H9 (cell line): ENCODE measurements around the gene ATP5MC2. TPM values are rescaled to one million over a fixed set of nuclear protein-coding genes. Genes with fewer than 3 reads are reported as not detected.

Experiments used
- DNase-seq: peaks from one replicate; pipeline ENCODE4 v3.0.0-alpha.2; 2017
- H2AFZ ChIP-seq: one replicate; pipeline ENCODE4 v1.6.1; 2013; ENCODE audit warnings: mild to moderate bottlenecking, low read length, control low read depth, moderate library complexity
- H2AK5ac ChIP-seq: 2 replicates; pipeline ENCODE4 v1.6.1; 2013; ENCODE audit warnings: low read length, control low read depth, mixed read lengths; ENCODE audit not compliant: insufficient read length
- H2BK120ac ChIP-seq: one replicate; pipeline ENCODE4 v1.6.1; 2013; ENCODE audit warnings: low read depth, mild to moderate bottlenecking, low read length, control low read depth, inconsistent platforms; ENCODE audit not compliant: poor library complexity, severe bottlenecking
- H2BK12ac ChIP-seq: 2 replicates; pipeline ENCODE4 v1.6.1; 2013; ENCODE audit warnings: low read length, control low read depth, mixed read lengths, low read depth; ENCODE audit not compliant: insufficient read length
- H2BK15ac ChIP-seq: 2 replicates; pipeline ENCODE4 v1.6.1; 2013; ENCODE audit warnings: low read depth, low read length, control low read depth
- H2BK20ac ChIP-seq: one replicate; pipeline ENCODE4 v1.6.1; 2013; ENCODE audit warnings: low read depth, mild to moderate bottlenecking, low read length, control low read depth, inconsistent platforms; ENCODE audit not compliant: poor library complexity, severe bottlenecking
- H2BK5ac ChIP-seq: 2 replicates; pipeline ENCODE4 v1.6.1; 2013; ENCODE audit warnings: low read length, control low read depth, mixed read lengths; ENCODE audit not compliant: insufficient read length
- H3K14ac ChIP-seq: 2 replicates; pipeline ENCODE4 v1.6.1; 2013; ENCODE audit warnings: low read length, control low read depth; ENCODE audit not compliant: insufficient read depth
- H3K18ac ChIP-seq: 2 replicates; pipeline ENCODE4 v1.6.1; 2013; ENCODE audit warnings: low read depth, mild to moderate bottlenecking, mixed read lengths, low read length, control low read depth; ENCODE audit not compliant: insufficient read length
- H3K23ac ChIP-seq: 2 replicates; pipeline ENCODE4 v1.6.1; 2013; ENCODE audit warnings: low read length, control low read depth, mixed read lengths, low read depth; ENCODE audit not compliant: insufficient read length
- H3K23me2 ChIP-seq: 2 replicates; pipeline ENCODE4 v1.6.1; 2013; ENCODE audit warnings: low read depth, mild to moderate bottlenecking, mixed read lengths, low read length, control low read depth; ENCODE audit not compliant: insufficient read length, poor library complexity, severe bottlenecking
- H3K27ac ChIP-seq: 2 replicates; pipeline ENCODE4 v1.5.1; 2013; ENCODE audit warnings: low read length, control low read depth, mixed read lengths, low read depth; ENCODE audit not compliant: insufficient read length
- H3K27me3 ChIP-seq: 2 replicates; pipeline ENCODE4 v1.6.1; 2013; ENCODE audit warnings: low read length, control low read depth, inconsistent platforms; ENCODE audit not compliant: insufficient read depth
- H3K4ac ChIP-seq: 2 replicates; pipeline ENCODE4 v1.6.1; 2013; ENCODE audit warnings: low read depth, mild to moderate bottlenecking, control low read depth, inconsistent platforms, low read length, moderate library complexity
- H3K4me1 ChIP-seq: 2 replicates; pipeline ENCODE4 v1.6.1; 2013; ENCODE audit warnings: low read length, control low read depth, inconsistent platforms; ENCODE audit not compliant: insufficient read depth
- H3K4me2 ChIP-seq: 2 replicates; pipeline ENCODE4 v1.6.1; 2013; ENCODE audit warnings: low read length, control low read depth, mixed read lengths; ENCODE audit not compliant: insufficient read length, insufficient read depth
- H3K56ac ChIP-seq: 2 replicates; pipeline ENCODE4 v1.6.1; 2013; ENCODE audit warnings: low read depth, mild to moderate bottlenecking, mixed read lengths, low read length, control low read depth; ENCODE audit not compliant: insufficient read length
- H3K79me1 ChIP-seq: 2 replicates; pipeline ENCODE4 v1.6.1; 2013; ENCODE audit warnings: low read depth, mild to moderate bottlenecking, moderate library complexity, low read length, control low read depth, inconsistent platforms; ENCODE audit not compliant: insufficient read depth, poor library complexity, severe bottlenecking
- H3K79me2 ChIP-seq: 2 replicates; pipeline ENCODE4 v1.6.1; 2013; ENCODE audit warnings: low read length, control low read depth, inconsistent platforms; ENCODE audit not compliant: insufficient read depth
- H3K9ac ChIP-seq: 2 replicates; pipeline ENCODE4 v1.6.1; 2013; ENCODE audit warnings: low read length, control low read depth, mixed read lengths; ENCODE audit not compliant: insufficient read length; ENCODE audit errors: extremely low read depth
- H3K9me3 ChIP-seq: one replicate; pipeline ENCODE4 v1.6.1; 2013; ENCODE audit warnings: low read depth, low read length, inconsistent platforms; ENCODE audit not compliant: control insufficient read depth
- H3T11ph ChIP-seq: one replicate; pipeline ENCODE4 v1.6.1; 2013; ENCODE audit warnings: mild to moderate bottlenecking, low read length, control low read depth, inconsistent platforms
- H4K20me1 ChIP-seq: one replicate; pipeline ENCODE4 v1.6.1; 2013; ENCODE audit not compliant: control insufficient read depth, insufficient read length, insufficient read depth
- H4K5ac ChIP-seq: 2 replicates; pipeline ENCODE4 v1.6.1; 2013; ENCODE audit warnings: low read depth, mild to moderate bottlenecking, mixed read lengths, low read length, control low read depth; ENCODE audit not compliant: insufficient read length
- H4K8ac ChIP-seq: replicated peaks from 2 replicates; pipeline ENCODE4 v1.6.1; 2013; ENCODE audit warnings: low read length, control low read depth, mixed read lengths, low read depth; ENCODE audit not compliant: insufficient read length
- H4K91ac ChIP-seq: 2 replicates; pipeline ENCODE4 v1.6.1; 2013; ENCODE audit warnings: low read depth, mild to moderate bottlenecking, moderate library complexity, mixed read lengths, low read length, control low read depth; ENCODE audit not compliant: insufficient read length
- H3K27ac Mint-ChIP-seq, 3 experiments: 2 replicates in 2 of 3; 3 replicates in 1 of 3; pipeline ENCODE4 v1.8.0; 2020 to 2021; ENCODE audit warnings: mixed read lengths in 3 of 3, mild to moderate bottlenecking in 1 of 3, moderate library complexity in 1 of 3
- H3K27me3 Mint-ChIP-seq: 2 replicates; pipeline ENCODE4 v1.8.0; 2021; ENCODE audit warnings: low read depth, mild to moderate bottlenecking, moderate library complexity, mixed read lengths
- H3K36me3 Mint-ChIP-seq, 3 experiments: 2 replicates in 2 of 3; 3 replicates in 1 of 3; pipeline ENCODE4 v1.8.0; 2020 to 2021; ENCODE audit warnings: low read depth in 3 of 3, mixed read lengths in 3 of 3; ENCODE audit not compliant: insufficient read depth in 1 of 3
- H3K4me1 Mint-ChIP-seq, 2 experiments: 2 replicates each; pipeline ENCODE4 v1.8.0; 2020; ENCODE audit warnings: mixed read lengths in 2 of 2
- H3K4me3 Mint-ChIP-seq, 2 experiments: 2 replicates in 1 of 2; 3 replicates in 1 of 2; pipeline ENCODE4 v1.8.0; 2020 to 2021; ENCODE audit warnings: mild to moderate bottlenecking in 2 of 2, mixed read lengths in 2 of 2, moderate library complexity in 1 of 2
- H3K9me3 Mint-ChIP-seq, 2 experiments: 2 replicates in 1 of 2; 3 replicates in 1 of 2; pipeline ENCODE4 v1.8.0; 2020; ENCODE audit warnings: mild to moderate bottlenecking in 2 of 2, mixed read lengths in 2 of 2, moderate library complexity in 1 of 2
- CTCF ChIP-seq: fragments of 200-600 bp; sonication (generic); conservative IDR thresholded peaks from 3 replicates; pipeline ENCODE4 v1.8.0; 2021; ENCODE audit warnings: antibody characterized with exemption, mild to moderate bottlenecking
- WGBS: extraction: QIAGEN DNeasy Blood & Tissue Kit; methylation state at CpG from one replicate; pipeline ENCODE4 v1.1.7; 2013; ENCODE audit warnings: missing lambda C conversion rate, low lambda C conversion rate, mixed read lengths; ENCODE audit not compliant: insufficient read length; ENCODE audit errors: extremely low coverage; 5-methylcytosine and 5-hydroxymethylcytosine counted together
- total RNA-seq: library from RNA; stranded (reverse); gene quantifications from 2 replicates; pipeline ENCODE4 v1.2.1, GENCODE V29; 2021

Gene ATP5MC2
- total RNA-seq, 1 experiment from 2014 or later: 379 TPM

GRCh38 chr12:53712059-53712643, 36.3 kb upstream of the ATP5MC2 start:
- Histone ChIP-seq H3K14ac (no peak overlapping the region), H3K27ac (no peak overlapping the region), H2BK15ac (no peak overlapping the region), H3K4me1 (no peaks in the 10 kb centered on the region), H3K23me2 (no peaks in the 10 kb centered on the region), H2AFZ (no peak overlapping the region), H4K5ac (no peak overlapping the region), H4K91ac (no peak overlapping the region), H3K9ac (no peak overlapping the region), H3K9me3 (no peaks in the 10 kb centered on the region), H4K8ac (no peak overlapping the region), H2BK5ac (no peak overlapping the region), H2BK20ac (no peak overlapping the region), H3K27me3 (no peaks in the 10 kb centered on the region; the same call in 1 of the 2 replicates), H3K4me2 (no peak overlapping the region), H3K79me2 (no peaks in the 10 kb centered on the region), H3K23ac (no peak overlapping the region), H3K18ac (no peak overlapping the region), H2AK5ac (no peak overlapping the region), H3T11ph (no peak overlapping the region), H3K79me1 (no peaks in the 10 kb centered on the region), H3K4ac (no peak overlapping the region), H2BK120ac (no peak overlapping the region), H2BK12ac (no peak overlapping the region), H4K20me1 (no peaks in the 10 kb centered on the region), H3K56ac (no peak overlapping the region)
- Mint-ChIP-seq H3K27me3 (peaks cover 26% of the 10 kb centered on the region), H3K4me3 (no peak overlapping the region), H3K36me3 (no peaks in the 10 kb centered on the region; a peak in 3 of 7 replicates), H3K27ac (no peak overlapping the region), H3K9me3 (no peaks in the 10 kb centered on the region; a peak in 1 of 5 replicates), H3K4me1 (peaks cover 0 to 8% of the 10 kb centered on the region in 2 experiments; a peak in 1 of 4 replicates)
- TF ChIP-seq CTCF: no peak
- DNase-seq: no peak
- WGBS: no CpG with 5 or more reads among the region's 8 CpGs
